Neural crest cell (in vitro differentiated cells): ENCODE data around the gene NANP. TPM values are rescaled to one million over a fixed set of nuclear protein-coding genes. Genes with fewer than 3 reads are reported as not detected.
"Not testable (repeated sequence)": the region's sequence is repeated elsewhere in the genome, so short reads cannot be mapped to it uniquely, and the experiment has no call there.

Experiments
- DNase-seq: peaks from one replicate; pipeline ENCODE4 v3.0.0; 2021; ENCODE audit warnings: low read depth, mixed read lengths, low spot score
- H3K27ac Mint-ChIP-seq: one replicate; pipeline ENCODE4 v1.8.0; 2021; ENCODE audit warnings: mild to moderate bottlenecking, mixed read lengths; ENCODE audit not compliant: unreplicated experiment
- H3K27me3 Mint-ChIP-seq: 2 replicates; pipeline ENCODE4 v1.8.0; 2021; ENCODE audit warnings: low read depth, mild to moderate bottlenecking, mixed read lengths
- H3K36me3 Mint-ChIP-seq: 2 replicates; pipeline ENCODE4 v1.8.0; 2021; ENCODE audit warnings: low read depth, mild to moderate bottlenecking, mixed read lengths
- H3K4me1 Mint-ChIP-seq: 2 replicates; pipeline ENCODE4 v1.8.0; 2021; ENCODE audit warnings: mixed read lengths
- H3K4me3 Mint-ChIP-seq: one replicate; pipeline ENCODE4 v1.8.0; 2021; ENCODE audit warnings: mild to moderate bottlenecking, mixed read lengths
- H3K9me3 Mint-ChIP-seq: 2 replicates; pipeline ENCODE4 v1.8.0; 2021; ENCODE audit warnings: mixed read lengths
- CTCF ChIP-seq: fragments of 200-600 bp; sonication (generic); conservative IDR thresholded peaks from 2 replicates; pipeline ENCODE4 v1.5.0; 2021; ENCODE audit warnings: antibody characterized with exemption, mild to moderate bottlenecking
- total RNA-seq: library from RNA; stranded (reverse); gene quantifications from 2 replicates; pipeline ENCODE4 v1.2.1, GENCODE V29; 2021

Gene NANP
- total RNA-seq, 1 donor from 2014 or later, result 9.0 TPM

GRCh38 chr20:25592135-25592852 is 31.5 kb downstream of the NANP start:
- H3K27ac Mint-ChIP-seq, result peak overlapping the region; percentile 0
- no peaks in the 10 kb centered on the region for H3K36me3 Mint-ChIP-seq
- no peak for DNase-seq
- H3K27me3 Mint-ChIP-seq, result no peaks in the 10 kb centered on the region
- H3K9me3 Mint-ChIP-seq, result no peaks in the 10 kb centered on the region
- H3K4me3 Mint-ChIP-seq, result no peak overlapping the region
- peaks cover 6% of the 10 kb centered on the region for H3K4me1 Mint-ChIP-seq
- no peak for TF ChIP-seq CTCF

GRCh38 chr20:25590778-25591177 is 33.0 kb downstream of the NANP start:
- H3K36me3 Mint-ChIP-seq, H3K27me3 Mint-ChIP-seq, H3K9me3 Mint-ChIP-seq, DNase-seq, H3K27ac Mint-ChIP-seq, H3K4me1 Mint-ChIP-seq: not testable (repeated sequence)
- H3K4me3 Mint-ChIP-seq, result peak overlapping the region; percentile 3

GRCh38 chr20:25588491-25588890 is 35.3 kb downstream of the NANP start:
- TF ChIP-seq CTCF, result no peak
- no peak overlapping the region for H3K4me3 Mint-ChIP-seq

DNA sequence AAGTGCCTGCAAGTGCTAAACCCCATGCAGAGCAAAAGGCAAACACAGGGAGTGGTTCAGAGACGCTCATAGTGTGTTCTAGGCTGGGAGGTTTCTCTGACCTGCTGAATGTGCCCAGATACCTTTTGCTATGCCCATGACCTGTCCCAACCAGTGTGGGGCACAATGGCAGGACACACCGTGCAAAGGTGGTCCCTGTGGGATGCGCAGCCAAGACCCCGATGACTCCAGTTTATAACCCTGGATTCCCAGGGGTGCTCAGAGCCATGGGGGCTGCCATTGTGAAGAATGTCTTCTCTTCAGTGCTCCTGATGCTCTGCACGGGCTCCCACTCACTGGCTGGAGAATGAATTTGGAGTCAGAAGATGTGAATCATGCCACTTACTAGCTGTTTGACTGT is 36.3 kb downstream of the NANP start:
- Mint-ChIP-seq H3K36me3 (peaks cover 9% of the 10 kb centered on the region), H3K4me1 (peaks cover 22% of the 10 kb centered on the region), H3K9me3 (no peaks in the 10 kb centered on the region), H3K4me3 (peak overlapping the region; percentile 38), H3K27ac (no peak overlapping the region), H3K27me3 (no peaks in the 10 kb centered on the region)
- no peak for TF ChIP-seq CTCF
- no peak for DNase-seq

More at GRCh38 chr20:25588491-25588890, 35.3 kb downstream of the NANP start:
- Mint-ChIP-seq H3K9me3 (no peaks in the 10 kb centered on the region), H3K27me3 (no peaks in the 10 kb centered on the region), H3K36me3 (peaks cover 3% of the 10 kb centered on the region), H3K27ac (peak overlapping the region; percentile 86), H3K4me1 (peaks cover 16% of the 10 kb centered on the region)
- DNase-seq, result no peak

DNA sequence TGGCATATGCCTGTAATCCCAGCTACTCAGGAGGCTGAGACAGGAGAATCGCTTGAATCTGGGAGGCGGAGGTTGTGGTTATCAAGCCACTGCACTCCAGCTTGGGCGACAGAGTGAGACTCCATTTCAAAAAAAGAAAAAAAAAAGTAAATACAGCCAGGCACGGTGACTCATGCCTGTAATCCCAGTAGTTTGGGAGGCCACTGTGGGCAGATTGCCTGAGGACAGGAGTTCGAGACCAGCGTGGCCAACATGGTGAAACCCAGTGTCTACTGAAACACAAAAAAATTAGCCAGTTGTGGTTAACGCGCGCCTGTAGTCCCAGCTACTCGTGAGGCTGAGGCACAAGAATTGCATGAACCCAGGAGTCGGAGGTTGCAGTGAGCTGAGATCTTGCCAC is 36.9 kb downstream of the NANP start:
- TF ChIP-seq CTCF, result no peak
- peaks cover 23% of the 10 kb centered on the region for H3K4me1 Mint-ChIP-seq
- H3K4me3 Mint-ChIP-seq, result no peak overlapping the region
- no peaks in the 10 kb centered on the region for H3K9me3 Mint-ChIP-seq
- no peak overlapping the region for H3K27ac Mint-ChIP-seq
- no peaks in the 10 kb centered on the region for H3K27me3 Mint-ChIP-seq
- peaks cover 9% of the 10 kb centered on the region for H3K36me3 Mint-ChIP-seq
- DNase-seq, result no peak

- Mint-ChIP-seq H3K9me3 (no peaks in the 10 kb centered on the region), H3K36me3 (peaks cover 9% of the 10 kb centered on the region), H3K4me1 (peaks cover 27% of the 10 kb centered on the region), H3K4me3 (peak within 1 kb of the TSS; percentile 92), H3K27me3 (no peaks in the 10 kb centered on the region), H3K27ac (peak within 1 kb of the TSS; percentile 97)
- no peak for TF ChIP-seq CTCF
- peak; percentile 70 for DNase-seq
Observed at GRCh38 chr20:25584905-25585704, 38.7 kb downstream of the NANP start, which contains the start of gene NINL. Gene NINL (minus strand): TSS chr20:25585531. CDS start chr20:25526587, 58,944 bp downstream.

DNA sequence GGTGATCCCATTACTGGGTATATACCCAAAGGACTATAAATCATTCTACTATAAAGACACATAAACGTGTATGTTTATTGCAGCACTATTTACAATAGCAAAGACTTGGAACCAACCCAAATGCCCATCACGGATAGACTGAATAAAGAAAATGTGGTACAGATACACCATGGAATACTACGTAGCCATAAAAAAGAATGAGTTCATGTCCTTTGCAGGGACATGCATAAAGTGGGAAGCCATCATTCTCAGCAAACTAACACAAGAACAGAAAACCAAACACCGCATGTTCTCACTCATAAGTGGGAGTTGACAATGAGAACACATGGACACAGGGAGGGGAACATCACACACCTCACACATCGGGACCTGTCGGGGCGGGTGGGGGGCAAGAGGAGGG is 40.2 kb downstream of the NANP start:
- not testable (repeated sequence) for H3K27me3 Mint-ChIP-seq, DNase-seq, H3K36me3 Mint-ChIP-seq, H3K9me3 Mint-ChIP-seq
- Mint-ChIP-seq H3K4me3 (peak overlapping the region; percentile 92), H3K4me1 (peaks cover 38% of the 10 kb centered on the region), H3K27ac (peak overlapping the region; percentile 12)
